Fibroblast of skin of left quadriceps (primary cell): Measurements from ENCODE around the gene CDO1.
"Not testable (repeated sequence)": the region's sequence is repeated elsewhere in the genome, so short reads cannot be mapped to it uniquely, and the experiment has no call there.

Experiments
- DNase-seq, 2 experiments: peaks; one replicate each; pipeline ENCODE4 v3.0.0-alpha.2; 2013; ENCODE audit warnings: low read depth in 2 of 2

CDO1 gene

GRCh38 chr5:115829913-115830312 is 13.5 kb upstream of the CDO1 start:
- no peak for DNase-seq

- DNase-seq: no peak
Measured at GRCh38 chr5:115825948-115826347, 9.5 kb upstream of the CDO1 start.

- DNase-seq: not testable (repeated sequence)
Measured at GRCh38 chr5:115824983-115825382, 8.5 kb upstream of the CDO1 start.

GRCh38 chr5:115820846-115821245 is 4.4 kb upstream of the CDO1 start:
- no peak for DNase-seq

- DNase-seq: no peak
Measured at GRCh38 chr5:115818821-115819220, 2.4 kb upstream of the CDO1 start.

- no peak for DNase-seq
Measured at GRCh38 chr5:115817386-115817785, 927 bp upstream of the CDO1 start.

GRCh38 chr5:115815693-115816225 is 700 bp downstream of the CDO1 start:
- no peak for DNase-seq

GRCh38 chr5:115815006-115815692 is 1.3 kb downstream of the CDO1 start:
- DNase-seq: no peak

GRCh38 chr5:115813719-115814118 is 2.7 kb downstream of the CDO1 start:
- no peak for DNase-seq

GRCh38 chr5:115812372-115812771 is 4.1 kb downstream of the CDO1 start:
- DNase-seq: no peak

GRCh38 chr5:115811406-115811805 is 5.1 kb downstream of the CDO1 start:
- no peak for DNase-seq

GRCh38 chr5:115810761-115811160 is 5.7 kb downstream of the CDO1 start:
- peak; percentile 83 to 87 for DNase-seq

GRCh38 chr5:115809946-115810345 is 6.5 kb downstream of the CDO1 start:
- no peak for DNase-seq

- DNase-seq: not testable (repeated sequence)
Measured at GRCh38 chr5:115808066-115808465, 8.4 kb downstream of the CDO1 start.

GRCh38 chr5:115807654-115808052 is 8.8 kb downstream of the CDO1 start:
- no peak for DNase-seq

- DNase-seq: no peak
Measured at GRCh38 chr5:115806986-115807653, 9.3 kb downstream of the CDO1 start.

- no peak for DNase-seq
Measured at GRCh38 chr5:115801984-115802383, 14.5 kb downstream of the CDO1 start.

- DNase-seq: no peak
Measured at GRCh38 chr5:115801152-115801551, 15.3 kb downstream of the CDO1 start.

- DNase-seq: no peak
Measured at GRCh38 chr5:115800108-115800507, 16.4 kb downstream of the CDO1 start.

- DNase-seq: no peak
Measured at GRCh38 chr5:115798252-115798651, 18.2 kb downstream of the CDO1 start.

- no peak for DNase-seq
Measured at GRCh38 chr5:115796656-115797055, 19.8 kb downstream of the CDO1 start.

- no peak for DNase-seq
Measured at GRCh38 chr5:115795700-115796099, 20.8 kb downstream of the CDO1 start.

- no peak for DNase-seq
Measured at GRCh38 chr5:115788440-115788839, 28.0 kb downstream of the CDO1 start.
